CD4-positive, alpha-beta T cell treated with Interleukin-6 at 100 ng/mL for 8 hours (primary cell): Measurements from ENCODE around the gene COX7A1.
"Not testable (repeated sequence)": the region's sequence is repeated elsewhere in the genome, so short reads cannot be mapped to it uniquely, and the experiment has no call there.

Experiments used
- DNase-seq: peaks from one replicate; pipeline ENCODE4 v3.0.0-alpha.2; 2020; ENCODE audit warnings: mixed read lengths, low spot score

Gene COX7A1

DNA sequence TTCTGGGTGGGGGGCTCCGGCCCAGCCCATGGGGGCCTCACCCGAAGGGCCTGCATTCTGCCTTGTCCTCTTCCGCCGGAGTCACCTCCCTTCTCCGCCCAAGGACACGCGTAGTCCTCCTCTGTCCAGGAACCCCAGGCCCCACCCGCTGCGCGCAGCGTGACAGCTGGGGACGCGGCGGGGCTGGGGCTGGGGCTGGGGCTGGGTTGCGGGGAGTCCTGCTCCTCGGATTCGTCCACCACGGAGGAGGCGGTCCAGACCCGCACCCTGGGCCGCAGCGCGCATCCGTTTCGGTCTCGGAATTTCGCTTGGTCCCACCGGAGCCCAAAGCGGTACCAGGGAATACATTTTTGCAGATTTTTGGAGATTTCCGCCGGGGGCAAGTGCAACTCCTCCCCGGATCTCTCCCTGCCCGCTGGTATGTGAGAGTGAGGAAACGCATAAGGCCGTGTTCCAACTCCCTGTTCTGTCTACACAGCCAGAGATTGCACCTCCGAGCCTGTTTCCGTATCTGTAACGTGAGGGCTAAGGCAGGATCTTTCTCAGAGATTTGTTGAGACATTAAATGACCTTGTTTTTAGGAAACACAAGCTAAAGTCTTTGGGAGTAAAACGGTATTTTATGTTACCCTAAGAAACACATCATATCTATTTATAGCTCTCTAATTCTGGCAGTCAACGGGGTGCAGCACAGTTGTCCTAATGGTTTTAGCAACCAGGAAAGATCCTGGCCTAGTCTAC lies at the start of gene COX7A1:
COX7A1 (minus strand) TSS at position 96 of the 740 bp plus-strand sequence; CDS start at position 56, 40 bp downstream.
- DNase-seq: no peak

DNA sequence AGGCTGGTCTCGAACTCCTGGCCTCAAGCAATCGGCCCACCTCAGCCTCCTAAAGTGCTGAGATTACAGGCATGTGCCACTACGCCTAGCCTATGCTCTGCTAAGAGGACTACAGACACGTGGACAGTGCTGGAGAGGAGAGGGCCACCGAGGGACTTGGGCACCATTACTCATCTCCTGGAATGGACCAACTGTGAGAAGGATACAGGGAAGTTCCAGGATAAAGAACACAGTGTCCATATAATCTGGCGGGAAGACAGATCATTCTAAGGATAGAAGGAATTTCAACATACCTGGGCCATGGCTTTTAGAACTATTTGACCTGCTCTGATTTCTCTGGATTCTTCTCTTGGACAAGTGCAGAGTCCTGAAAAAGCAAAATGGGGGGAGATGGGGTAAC lies 49.4 kb upstream of the COX7A1 start:
- no peak for DNase-seq

- no peak for DNase-seq
Observed at GRCh38 chr19:36198119-36198518, 45.9 kb upstream of the COX7A1 start.

DNA sequence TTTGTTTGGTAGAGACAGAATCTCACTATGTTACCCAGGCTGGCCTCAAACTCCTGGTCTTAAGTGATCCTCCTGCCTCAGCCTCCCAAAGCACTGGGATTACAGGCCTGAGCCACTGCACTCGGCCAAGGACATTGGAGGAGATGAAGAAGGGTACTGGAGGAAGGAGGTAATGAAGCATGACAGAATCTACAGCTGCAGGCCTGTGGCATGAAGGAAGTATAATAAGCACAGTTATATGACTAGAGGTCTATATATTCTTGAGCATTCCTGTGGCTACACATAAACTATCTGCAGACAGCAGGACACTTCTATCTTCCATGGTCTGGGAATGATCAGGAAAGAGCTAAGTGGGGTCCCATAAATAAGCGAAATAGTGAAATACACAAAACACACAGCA lies 44.0 kb upstream of the COX7A1 start:
- DNase-seq: no peak

DNA sequence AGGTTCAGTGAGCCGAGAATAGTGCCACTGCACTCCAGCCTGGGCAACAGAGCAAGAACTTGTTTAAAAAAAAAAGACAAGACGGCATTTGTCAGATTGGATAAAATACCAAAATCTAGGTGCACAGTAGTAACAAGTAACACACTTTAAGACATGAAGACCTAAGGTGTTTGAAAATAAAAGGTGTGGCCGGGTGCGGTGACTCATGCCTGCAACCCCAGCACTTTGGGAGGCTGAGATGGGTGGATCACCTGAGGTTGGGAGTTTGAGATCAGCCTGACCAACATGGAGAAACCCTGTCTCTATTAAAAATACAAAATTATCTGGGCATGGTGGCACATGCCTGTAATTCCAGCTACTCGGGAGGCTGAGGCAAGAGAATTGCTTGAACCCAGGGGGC lies 34.5 kb upstream of the COX7A1 start:
- DNase-seq: not testable (repeated sequence)

- no peak for DNase-seq
Observed at GRCh38 chr19:36183245-36183628, 31.0 kb upstream of the COX7A1 start.

DNA sequence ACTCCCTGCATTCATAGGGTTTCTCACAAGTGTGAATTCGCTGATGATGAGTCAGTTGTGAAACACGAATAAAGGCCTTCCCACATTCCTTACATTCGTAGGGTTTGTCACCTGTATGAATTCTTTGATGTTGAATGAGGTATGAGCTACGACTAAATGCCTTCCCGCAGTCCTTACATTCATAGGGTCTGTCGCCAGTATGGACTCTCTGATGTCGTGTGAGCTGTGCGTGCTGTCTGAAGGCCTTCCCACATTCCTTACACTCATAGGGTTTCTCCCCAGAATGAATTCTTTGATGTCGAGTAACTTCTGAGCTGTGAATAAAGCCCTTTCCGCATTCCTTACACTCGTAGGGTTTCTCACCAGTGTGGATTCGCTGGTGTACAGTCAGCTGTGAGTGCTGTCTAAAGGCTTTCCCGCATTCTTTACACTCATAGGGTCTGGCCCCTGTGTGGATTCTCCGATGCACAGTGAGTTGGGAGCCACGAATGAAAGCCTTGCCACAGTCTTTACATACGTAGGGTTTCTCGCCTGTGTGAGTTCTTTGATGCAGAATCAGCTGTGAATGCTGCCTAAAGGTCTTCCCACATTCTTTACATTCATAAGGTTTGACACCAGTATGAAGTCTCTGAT lies 30.5 kb upstream of the COX7A1 start:
- DNase-seq: no peak

- DNase-seq: not testable (repeated sequence)
Observed at GRCh38 chr19:36179077-36179476, 26.8 kb upstream of the COX7A1 start.

DNA sequence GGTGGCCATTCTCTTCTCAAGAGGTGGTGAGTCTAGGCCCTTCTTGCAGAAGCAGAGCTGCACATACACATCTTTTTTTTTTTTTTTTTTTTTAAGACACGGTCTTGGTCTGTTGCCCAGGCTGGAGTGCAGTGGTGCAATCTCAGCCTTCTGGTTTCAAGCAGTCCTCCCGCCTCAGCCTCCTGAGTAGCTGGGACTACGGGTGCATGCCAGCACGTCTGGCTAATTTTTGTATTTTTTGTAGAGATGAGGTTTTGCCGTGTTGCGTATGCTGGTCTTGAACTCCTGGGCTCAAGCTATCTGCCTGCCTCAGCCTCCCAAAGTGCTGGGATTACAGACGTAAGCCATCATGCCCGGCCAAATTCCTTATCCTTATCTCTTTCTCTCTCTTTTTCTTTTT lies 21.6 kb upstream of the COX7A1 start:
- not testable (repeated sequence) for DNase-seq

DNA sequence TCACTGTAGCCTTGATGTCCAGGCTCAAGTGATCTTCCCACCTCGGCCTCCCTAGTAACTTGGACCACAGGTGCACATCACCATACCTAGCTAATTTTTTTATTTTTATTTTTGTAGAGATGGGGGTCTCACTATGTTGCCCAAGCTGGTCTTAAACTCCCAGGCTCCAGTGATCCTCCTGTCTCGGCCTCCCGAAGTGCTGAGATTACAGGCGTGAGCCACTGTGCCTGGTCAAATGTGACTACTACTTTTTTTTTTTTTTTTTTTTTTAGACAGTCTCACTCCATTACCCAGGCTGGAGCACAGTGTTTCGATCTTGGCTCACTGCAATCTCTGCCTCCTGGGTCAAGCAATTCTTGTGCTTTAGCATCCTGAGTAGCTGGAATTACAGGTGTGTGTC lies 20.6 kb upstream of the COX7A1 start:
- no peak for DNase-seq

DNA sequence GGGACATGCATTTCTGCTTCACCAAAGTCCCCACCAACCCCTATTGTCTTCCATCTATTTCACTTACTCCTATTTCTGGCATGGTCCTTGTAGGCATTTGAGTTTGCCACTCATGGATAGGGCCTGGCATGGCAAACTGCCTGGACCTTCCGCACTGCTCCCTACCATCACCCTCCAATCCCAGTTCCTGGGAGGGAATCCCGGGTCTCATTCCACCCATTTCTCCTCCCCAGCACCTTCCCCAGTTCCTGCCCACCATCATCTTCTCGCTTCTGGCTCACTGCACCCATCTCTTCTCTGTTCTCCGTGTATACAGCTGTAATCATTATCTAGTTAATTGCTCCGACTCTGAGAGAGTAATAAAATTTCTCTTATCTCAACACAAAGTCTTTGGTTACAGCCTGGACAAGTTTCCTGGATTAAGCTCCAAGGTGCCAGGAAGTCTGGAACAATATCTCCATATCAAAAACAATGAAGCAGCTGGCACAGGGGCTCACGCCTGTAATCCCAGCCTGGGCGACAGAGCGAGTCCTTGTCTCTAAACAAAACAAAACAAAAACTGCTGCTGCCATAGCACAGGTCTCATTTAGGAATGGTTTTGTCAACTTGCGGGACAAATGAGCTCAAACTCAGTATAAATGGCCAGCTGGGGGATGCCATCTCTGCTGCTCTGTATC lies 17.0 kb upstream of the COX7A1 start:
- DNase-seq: no peak

- no peak for DNase-seq
Observed at GRCh38 chr19:36163813-36164212, 11.6 kb upstream of the COX7A1 start.

GRCh38 chr19:36160821-36161596 lies 8.8 kb upstream of the COX7A1 start:
- no peak for DNase-seq

GRCh38 chr19:36153126-36153525 lies 879 bp upstream of the COX7A1 start:
- DNase-seq: no peak

DNA sequence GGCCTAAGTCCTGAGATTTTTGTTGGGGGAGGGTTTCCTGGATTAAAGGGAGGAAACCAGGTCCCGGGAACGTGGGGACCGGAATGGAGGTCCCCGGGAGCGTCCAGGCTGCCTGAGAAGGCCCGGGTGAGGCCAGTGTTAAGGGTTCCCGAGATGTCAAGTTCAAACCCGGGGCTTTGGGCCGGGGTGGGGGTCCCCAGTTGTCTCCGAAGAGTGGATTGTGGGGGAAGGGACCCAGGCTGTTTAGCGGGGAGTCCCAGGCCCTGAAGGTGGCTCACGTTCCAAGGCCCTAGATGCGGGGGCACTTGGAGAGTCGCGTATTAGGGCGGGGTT lies 262 bp downstream of the COX7A1 start:
- no peak for DNase-seq

DNA sequence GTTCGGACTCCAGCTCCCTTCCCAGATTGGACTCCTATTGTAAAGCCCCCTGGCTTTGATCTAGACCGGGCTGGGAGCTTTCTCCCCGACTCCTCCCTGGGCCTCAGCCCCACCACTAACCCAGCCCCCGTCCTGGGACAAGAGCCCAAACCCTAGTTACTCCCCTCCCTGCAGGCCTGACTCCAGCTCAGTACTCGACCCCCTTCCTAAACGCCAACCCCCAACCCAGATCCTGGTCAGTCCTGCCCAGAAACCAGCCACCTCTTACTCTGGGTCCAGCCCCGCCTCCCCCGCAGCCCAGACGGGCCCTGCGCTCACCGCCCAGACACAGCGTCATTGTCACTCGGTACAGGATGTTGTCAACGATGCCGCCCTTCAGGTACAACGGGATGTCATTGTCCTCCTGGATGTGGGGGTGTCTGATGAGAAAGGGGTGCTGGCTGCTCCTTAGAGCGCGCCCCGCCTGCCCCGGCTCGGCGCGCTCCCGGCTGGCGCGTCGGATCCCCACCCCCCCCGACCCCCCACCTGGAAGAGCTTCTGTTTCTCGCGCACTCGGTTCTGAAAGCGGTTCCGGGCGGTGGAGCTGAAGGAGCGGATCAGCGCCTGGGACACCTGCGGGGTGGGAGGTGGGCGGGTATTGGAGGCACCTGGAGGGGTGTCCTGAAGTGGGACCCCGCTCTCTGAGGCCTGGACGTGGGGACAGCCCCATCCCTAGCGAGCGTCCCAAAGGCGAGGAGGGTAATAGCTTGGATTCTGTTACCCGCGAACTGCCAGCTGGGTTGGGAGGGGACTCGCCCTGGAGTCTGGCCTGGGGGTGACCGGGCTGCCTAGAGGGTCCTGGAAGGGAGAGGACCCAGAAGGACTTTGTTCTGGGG lies 866 bp downstream of the COX7A1 start:
- DNase-seq: no peak

DNA sequence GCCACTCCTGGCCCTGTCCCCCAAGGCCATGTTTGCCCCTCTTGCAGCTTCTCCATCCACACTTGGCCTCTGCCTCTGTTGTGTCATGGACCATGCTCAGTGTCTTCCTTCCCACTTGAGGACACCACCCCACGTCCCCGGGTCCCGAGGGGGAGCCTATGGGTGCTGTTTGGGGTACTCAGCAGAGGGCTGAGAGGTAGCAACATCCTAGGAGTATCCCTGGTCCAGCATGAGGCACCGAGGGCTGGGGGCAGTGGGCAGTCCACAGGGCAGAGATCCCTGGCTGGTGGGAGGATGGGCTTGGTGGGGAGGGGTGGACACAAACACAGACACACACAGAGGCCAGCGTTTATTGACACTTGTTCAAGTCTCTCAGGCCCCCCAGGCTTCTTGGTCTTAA lies 1.7 kb downstream of the COX7A1 start:
- DNase-seq: no peak

GRCh38 chr19:36149673-36150406 lies 2.4 kb downstream of the COX7A1 start:
- no peak for DNase-seq

DNA sequence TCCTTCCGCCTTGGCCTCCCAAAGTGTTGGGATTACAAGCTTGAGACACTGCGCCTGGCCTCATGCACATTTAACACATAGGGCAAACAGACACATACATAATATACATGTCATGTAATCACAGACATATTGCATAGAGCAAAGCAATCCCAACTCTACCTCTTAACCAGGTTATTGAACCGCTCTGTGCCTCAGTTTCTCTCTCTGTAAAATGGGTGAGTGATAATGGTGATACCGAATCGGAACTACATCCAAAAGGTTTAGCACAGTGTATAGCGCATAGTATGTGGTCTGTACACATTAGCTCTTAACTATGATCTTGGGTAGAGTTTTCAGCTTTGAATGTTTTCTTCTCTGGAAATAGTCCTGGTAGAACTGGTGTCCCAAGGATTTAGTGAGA lies 7.6 kb downstream of the COX7A1 start:
- no peak for DNase-seq

DNA sequence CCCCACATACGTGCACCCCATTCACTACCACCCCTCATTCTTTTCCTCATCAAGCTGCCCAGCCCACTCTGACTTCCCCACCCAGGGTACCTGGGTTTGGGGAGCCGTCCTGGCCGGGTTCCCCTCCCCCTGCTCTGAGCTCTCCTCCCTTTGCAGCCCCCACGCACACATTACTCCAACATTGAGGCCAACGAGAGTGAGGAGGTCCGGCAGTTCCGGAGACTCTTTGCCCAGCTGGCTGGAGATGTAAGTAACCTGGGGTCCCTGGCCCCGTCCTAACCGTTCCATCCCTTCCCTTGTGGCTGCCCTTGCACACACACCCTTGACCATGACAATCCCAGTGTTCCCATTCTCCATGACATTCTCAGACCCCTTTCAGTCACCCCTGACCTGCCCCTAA lies 9.8 kb downstream of the COX7A1 start:
- no peak for DNase-seq

DNA sequence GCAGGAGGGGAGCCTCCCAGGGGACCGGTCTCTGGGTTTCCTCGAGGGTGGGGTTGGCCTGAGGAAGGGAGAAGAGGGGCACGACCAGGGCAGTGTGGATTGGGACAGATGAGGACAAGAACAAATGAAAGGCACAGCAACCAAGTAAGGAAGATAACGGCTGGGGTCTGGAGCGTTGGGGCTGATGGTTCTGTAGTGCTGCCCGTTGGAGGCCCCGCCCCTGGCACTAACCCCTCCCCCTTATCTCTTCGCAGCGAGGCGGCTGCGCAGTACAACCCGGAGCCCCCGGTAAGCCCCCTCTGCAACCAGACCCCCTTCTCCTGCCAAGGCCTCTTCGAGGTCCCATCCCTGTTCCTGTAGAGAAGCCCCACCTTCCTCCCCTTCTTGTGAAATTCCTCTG lies 10.2 kb downstream of the COX7A1 start:
- DNase-seq: no peak
